ENCODE results near the gene SCAMP1.
A peak's percentile ranks its signal among the peaks of the same experiment; 100 is the strongest.

SCAMP1 gene

DNA sequence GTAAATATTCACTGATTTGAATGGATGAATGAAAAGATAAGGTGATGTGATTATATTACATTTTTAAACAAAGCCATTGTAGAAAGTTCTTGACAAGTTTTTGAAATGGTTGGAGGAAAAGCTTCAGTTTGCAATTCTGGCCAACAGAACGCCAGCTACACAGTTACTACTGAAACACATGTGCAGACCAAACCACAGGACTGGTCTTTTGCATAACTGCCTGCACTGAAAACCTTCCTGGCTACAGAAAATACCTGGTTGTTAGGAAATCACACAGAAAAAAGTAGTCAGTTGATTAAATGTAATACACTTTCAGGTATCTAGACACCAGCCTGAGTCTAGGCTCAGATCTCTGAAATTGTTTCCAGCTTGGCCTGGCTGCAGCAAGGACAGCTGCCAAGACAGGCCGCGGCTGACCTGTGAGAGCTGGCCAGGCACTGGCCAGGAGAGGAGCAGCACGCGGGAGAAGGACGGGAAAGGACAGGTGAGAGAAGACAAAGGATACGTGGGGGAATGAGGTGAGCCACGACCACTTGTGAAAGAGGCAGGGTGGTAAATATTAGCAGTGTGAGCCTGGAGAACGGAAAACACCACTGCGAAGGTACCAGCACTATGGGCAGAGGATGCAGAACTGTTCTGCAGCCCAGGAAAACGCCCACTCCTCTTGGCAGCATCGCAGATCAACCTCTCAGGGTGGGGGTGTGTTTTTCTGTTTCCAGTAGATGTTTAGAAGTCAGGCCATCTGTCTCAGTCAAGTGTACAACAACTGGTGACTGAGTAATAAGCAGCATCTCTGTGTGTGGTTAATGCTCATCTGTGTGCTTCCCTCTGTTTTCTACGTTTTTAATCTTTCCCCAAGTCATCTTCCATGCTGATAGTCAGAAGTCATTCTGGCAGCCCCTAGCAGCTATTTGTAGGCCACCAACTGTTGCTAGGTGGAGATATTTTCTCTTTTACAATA, 137.4 kb downstream of the SCAMP1 start:
- DNase-seq, result no peak

DNA sequence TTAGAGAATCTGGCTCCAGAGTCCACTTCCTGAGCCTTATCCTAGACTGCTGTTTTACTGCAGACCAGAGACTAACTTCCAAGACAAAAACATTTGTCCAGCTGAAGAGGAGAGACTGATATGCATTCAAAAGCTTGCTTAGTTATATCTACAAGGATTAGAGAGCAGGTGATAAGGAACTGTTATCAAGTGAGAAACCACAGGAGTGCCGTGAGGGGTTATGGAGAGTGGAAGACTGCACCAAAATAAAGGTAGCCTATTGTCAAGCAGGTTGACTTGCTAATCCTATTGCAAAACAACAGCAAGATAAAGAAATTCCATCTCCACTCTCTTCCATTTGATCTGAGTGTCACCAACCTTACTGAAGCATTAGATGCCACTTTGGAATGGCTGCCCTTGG, 139.1 kb downstream of the SCAMP1 start:
- no peak for DNase-seq

DNA sequence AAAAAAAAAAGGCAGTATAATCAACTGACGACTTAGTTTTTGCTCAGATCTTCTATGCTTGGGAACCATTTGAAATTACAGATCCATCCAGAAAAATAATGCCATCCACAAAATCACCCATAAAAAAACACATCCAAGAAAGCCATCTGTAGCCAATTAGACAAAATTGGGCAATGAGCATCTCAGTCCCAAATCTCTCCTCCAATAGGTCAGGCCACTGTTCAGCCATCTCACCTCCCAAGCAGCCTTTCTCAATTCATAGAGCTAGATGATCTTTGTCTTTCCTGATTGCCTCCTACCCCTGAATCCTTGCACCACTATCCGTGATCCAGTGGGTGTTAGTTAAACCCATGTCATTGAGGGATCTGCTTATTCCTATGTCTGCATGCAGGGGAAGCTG, 139.6 kb downstream of the SCAMP1 start:
- no peak for DNase-seq

DNA sequence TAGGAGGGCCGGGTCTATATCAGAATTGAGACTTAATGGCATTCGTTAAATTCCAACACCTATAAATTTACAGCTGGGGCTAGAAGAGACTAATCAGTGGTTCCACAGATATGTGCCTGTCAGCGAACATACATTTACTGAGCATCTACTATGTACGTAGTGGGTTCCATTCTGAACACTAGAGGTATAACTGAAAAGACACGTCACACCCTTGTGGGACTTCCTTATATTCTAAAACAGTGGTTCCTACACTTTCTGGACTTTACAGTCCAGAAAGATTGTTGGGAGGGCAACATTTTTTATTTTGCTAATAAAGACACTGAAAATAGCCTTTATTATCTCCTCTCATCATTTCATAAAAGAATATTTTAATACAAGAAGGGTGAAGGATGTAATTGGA, 140.5 kb downstream of the SCAMP1 start:
- DNase-seq, result no peak

DNA sequence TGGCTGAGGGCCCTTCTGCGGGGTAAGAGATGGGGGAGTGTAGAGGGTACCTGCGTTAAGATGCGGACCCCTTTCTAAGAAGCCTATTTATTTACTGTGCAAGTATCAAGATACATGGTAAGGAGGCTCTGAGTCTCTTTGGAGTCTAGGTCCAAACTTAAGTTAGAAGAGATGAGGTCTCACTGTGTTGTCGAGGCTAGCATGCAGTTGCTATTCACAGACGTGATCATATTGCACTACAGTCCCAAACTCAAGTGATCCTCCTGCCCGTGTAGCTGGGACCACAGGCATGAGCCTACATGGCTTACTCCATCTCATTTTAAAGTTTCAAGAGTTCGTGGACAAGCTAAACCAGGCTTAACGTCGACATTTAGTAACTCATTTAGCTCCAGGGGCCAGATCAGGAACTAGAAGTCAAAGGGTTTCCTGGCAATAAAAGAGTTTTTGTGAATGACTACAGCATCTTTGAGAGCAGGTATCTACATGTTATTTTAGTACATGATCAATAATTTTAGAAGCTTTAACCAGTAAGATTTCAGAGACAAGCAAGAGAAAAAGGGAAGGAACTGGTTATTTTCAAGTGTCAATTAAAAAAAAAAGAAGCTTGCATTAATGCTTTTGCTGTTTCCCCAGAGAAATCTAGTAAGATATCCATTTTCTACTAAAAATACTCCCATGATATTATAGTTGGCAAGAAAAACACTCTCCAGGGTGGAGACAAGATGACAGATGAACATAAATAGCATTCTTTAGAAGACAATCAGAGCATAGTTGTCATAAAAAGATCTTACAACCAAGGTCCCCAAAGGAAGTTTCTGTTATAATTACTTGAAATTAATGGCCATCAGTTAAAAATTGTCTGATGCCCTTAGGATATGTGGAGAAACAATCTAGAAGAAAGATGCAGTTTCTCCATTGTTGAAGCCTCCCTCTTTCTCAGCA, 141.3 kb downstream of the SCAMP1 start:
- DNase-seq, result no peak

DNA sequence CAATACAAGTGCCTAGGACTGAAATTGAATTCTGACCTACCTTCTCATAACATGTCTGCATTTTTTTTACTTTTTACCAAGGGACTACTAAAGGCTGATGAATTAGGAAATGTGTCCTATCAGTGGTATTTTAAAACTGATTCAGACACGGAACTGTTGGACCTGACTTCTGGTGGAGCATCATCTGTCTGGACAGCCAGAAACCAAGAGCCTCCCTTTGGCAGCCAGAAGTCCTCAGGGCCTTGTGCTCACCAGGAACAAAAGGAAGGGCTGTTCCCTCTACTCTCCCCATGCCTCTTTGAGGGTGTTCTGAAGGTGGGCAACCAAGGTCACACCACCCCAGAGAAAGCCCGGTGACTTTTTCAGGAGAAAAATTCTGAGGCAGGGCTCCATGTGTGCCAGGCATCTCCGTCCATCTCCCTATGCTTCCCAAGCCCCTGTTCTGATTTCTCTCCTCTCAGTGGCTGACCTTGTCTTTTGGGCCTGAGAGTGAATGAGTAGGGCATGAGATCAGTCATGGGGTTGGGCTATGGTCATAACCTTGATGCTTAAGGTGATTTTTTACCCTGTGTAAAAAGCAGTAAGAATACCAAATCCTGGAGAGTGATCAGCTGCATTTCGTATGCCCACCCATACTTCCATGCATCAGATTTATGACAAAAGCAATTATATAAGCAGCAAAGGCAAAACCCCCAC, 143.7 kb downstream of the SCAMP1 start:
- DNase-seq, result no peak

DNA sequence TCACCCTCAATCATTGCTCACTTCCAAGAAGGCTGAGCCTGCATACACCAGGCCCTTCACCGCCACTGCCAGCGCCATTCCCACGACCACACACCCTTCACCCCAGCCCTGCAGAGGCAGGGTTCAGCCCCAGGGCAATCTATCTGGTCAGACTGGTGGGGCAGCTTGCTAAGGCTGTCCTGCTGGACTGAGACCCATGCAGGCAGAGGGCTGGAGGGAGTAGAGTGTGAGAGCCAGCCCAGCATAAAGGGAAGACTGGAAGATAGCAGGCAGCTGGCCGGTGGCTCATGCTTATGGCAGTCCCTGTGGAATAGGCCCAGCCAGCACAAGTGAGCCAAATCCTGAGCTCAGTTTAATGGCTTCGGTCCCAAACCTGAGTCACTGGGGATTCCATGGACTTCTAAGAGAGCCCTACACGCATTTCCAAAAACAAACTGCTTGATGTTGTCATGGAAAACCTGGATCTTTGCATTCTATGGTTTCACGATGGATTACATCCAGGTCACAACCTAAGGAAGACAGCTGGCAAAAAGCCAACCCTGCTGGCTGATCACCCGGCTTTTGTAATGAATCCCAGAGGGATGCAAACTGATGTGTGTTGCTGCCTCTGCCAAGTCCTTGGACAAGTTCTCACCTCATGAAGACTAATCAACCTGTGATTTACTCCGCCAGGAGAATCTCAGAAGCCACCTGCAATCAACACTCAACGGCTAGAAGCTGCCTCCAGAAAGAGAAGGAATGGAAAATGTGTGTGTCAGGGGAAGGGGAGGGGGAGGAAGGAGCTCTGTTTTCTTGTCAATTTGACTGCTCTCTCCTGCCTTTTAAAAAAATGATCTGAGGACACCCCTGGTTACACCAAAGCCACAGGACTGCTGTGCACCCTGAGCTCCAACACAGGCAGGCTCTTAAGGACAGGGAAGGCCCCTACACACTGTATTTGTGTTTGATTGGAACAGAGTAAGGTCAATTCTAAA, 144.6 kb downstream of the SCAMP1 start:
- DNase-seq, result peak; percentile 89

DNA sequence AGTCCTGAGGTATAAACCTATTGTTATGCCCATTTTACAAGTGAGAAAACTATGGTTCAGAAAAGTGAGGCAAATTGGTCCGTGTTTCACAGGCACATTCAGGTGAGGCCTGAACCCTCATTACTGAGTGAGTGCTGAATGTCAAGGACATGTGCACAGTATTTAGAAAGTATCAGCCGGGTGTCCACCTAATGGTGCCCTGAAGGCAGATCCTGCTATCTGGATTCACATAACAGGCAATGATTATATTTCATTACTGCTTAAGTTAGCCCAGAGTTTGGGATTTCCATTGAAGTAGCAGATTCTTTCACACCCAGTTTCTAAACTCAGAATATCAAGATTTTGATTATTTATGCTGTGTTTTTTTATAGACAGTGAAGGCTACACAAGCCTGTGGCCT, 145.4 kb downstream of the SCAMP1 start:
- DNase-seq, result no peak

DNA sequence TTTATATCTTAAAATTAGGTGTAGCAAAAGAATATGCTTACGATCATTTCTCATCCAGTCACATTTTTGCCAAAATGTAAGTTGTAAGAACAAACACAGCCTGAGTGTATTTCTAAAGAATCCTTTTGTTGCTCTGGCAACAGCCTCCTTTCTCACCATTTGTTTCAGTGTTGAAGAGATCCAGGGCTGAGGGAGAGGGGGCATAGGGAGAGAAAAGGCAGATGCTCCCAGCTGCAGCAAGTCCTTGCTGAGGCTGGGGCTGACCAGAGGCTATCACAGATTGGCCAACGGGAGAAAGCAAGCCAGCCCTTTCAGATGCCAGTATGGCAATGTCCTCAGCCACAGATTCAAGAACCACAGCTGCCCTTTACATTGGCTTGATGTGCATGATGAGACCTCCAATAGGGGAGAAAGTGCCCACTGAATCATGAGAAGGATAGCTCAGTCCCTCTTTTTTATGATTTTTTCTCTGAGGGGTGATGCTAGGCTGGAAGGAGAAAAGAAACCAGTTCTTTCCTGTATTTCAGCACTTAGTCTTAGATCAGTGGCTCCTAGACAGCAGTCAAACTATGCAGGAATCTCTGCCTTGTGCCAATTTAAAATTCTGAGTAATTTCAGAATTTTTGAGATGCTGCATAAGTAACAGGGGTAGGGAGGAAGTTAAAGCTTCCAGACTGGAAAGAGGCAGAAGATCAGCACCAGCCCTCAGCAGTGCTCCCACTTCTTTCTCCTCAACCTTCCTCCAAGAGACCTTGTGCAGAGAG, 146.0 kb downstream of the SCAMP1 start:
- DNase-seq, result peak; percentile 41

DNA sequence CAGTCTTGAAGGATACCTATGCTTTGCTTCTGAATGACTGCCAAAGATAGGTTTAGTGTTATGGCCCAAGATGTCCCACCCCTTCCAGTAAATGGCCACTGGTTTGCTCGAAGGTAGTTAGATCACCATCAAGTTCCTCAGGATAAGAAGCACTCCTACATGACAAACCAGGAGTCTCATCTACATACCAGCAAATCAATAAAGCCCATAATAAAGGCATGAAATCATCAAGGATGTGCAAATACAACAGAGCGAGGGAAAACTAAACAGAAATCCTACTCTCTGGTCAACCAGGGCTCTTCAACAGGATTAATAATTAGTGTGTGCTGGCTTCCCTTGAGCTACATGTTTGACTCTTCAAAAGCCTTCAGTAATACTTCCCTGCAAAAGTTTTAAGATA, 147.1 kb downstream of the SCAMP1 start:
- no peak for DNase-seq

DNA sequence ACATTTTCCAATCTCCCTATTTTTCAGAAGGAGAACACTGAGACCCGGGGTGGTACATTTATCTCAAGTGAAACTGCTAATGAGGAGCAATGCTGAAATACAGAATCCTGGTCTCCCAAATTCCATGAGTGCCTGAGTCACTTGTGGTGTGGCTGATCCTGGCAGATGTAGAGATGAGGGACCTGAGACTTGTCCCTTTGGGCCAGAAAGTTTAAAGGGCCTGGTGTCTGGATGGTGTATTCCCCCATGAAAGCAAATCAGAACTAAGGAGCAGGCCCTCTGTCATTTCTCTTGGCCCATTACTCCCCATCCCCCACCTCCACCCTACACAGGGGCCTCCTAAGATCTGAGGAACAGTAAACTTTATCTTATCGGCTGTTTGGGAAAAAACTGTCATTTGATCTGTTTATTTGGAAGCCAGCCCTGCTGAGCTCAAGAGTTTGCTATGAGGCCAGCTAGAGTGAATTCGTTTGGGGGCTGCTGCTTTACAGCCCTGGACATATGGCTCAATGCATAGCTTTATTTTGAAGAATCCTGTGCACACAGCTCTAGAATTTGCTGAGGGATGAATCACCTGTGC, 147.9 kb downstream of the SCAMP1 start:
- peak; percentile 63 for DNase-seq

DNA sequence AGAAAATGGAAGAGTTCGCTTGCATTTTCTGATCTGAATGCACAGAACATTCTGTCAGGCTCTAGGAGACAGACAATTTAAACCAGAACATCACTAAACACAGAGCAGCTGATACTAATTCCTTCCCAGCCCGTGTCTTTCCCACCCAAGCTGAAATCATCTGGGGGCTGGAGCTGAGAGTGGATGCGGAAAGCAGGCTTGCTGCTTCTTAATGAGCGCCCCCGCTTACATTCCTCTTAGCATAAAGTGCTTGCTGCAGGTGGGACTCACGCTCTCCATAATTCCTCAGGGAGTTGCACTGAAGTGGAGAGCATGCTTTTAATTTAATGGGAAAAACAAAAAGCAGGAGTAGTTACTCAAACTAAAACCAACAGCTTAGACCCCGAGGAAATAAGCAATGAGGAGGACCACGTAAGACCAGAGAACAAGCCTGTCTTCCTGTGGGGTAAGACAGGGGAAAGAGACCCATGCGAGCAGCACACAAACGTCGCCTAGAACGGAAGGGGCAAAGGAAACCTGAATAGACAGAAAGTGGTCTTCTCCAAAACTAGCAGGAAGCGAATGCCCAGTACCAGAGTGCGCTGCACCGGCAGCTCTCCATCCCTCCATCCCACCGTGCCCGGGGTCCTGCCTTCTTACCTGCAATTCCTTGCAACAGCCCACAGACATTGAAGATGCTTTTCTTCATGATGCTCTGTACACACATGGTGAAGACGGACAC, 148.9 kb downstream of the SCAMP1 start:
- peak; percentile 74 for DNase-seq

DNA sequence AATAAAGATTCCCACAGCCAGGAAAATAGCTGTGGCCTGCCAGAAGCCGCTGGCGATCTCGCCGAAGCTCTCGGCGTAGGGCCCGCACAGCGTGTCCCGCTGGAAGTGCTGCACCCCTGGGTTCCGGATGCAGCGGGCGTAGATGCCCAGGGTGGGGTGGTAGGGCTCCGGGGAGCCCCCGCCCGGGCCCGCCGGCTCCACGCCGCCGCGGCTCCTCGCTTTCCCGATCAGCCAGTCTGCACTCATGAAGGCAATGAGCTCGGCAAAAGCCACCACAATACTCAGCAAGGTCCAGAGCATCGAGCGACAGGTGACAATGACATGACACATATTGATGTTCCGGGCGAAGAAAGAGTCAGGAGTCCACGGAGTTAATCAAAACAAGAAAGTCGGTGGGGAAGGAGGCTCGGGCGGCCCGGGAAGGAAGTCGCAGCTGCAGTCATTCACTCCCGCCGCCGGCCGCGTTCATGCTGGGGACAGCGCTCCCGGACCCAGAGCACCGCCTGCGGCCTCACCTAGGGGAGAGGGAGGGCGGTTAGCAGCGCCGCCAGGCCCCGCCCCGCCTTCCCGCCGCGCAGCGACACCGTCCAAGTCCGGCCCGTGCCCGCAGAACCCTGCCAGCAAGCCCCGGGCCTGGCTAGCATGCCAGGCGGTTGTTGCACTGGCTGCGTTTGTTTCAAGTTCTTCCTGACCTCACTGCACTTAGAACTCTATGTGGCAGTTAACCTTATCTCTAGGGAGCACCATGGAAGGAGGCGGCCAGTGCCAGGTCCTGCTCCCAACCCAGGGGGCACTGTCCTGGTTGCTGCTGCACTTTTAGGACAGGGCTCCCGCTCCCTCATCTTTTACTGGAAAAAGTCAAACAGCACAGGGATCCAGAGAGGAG, 149.7 kb downstream of the SCAMP1 start:
- peak; percentile 78 for DNase-seq

DNA sequence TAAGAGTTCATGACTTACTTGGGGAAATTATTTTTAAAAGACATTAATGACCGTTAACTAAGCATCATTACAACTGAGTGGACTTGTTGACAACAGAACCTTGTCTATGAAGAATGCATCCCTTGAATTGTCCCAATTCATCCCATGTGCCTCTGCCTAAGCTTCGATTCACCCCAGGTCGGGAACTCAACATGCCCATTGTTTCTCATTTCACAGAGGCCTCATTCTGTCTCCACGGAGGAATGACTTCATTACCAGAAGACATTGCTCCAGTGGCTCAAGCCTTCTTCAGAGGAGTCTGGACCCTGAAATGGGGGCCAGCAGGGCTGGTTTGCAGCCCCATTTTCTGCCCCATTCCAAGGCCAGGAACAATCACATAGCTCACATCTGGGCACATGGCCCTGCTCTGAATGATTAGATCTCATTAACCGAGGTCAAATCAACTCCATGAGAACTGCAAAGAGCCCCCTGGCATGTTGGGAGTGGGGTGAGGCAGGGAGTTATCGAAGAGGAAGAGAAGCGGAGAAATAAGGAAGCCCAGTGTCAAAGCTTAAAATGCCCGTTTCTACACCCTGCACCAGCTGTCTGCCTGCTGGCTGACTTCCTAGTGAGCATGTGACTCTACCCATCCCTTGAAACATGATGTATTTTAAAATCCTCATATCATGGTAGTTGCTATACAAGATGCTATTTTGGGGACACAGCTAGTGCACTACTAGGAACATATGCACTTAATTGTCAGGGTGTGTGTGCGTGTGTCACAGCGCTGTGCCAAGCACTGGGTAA, 150.9 kb downstream of the SCAMP1 start:
- peak; percentile 71 for DNase-seq

DNA sequence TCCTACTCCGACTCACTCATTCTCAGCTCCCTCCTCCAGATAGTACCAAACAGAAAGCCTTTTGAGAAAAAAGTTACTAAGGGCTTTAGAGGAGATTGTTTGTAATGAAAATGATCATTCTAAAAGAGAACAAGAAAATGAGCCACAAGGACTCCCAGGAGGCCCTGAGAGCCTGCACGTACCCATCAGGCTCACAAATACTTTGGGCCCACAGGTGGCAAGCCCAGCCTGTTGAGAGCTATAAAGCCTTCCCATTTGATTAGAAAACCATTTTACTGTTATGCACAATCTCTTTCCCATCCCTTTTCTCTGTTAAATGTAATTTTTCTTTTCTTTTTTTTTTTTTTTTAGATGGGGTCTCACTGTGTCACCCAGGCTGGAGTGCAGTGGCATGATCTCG, 152.0 kb downstream of the SCAMP1 start:
- no peak for DNase-seq

DNA sequence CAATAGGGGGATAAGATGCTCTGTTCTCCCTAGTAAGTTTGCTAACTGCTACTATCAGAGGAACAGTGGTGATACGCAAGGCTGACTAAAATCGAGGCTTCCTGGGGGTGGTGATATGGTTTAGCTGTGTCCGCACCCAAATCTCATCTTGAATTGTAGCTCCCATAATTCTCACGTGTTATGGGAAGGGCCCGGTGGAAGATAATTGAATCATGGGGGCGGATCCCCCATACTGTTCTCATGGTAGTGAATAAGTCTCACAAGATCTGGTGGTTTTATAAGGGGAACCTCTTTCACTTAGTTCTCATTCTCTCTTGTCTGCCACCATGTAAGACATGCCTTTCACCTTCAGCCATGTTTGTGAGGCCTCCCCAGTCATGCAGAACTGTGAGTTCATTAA, 153.0 kb downstream of the SCAMP1 start:
- no peak for DNase-seq

DNA sequence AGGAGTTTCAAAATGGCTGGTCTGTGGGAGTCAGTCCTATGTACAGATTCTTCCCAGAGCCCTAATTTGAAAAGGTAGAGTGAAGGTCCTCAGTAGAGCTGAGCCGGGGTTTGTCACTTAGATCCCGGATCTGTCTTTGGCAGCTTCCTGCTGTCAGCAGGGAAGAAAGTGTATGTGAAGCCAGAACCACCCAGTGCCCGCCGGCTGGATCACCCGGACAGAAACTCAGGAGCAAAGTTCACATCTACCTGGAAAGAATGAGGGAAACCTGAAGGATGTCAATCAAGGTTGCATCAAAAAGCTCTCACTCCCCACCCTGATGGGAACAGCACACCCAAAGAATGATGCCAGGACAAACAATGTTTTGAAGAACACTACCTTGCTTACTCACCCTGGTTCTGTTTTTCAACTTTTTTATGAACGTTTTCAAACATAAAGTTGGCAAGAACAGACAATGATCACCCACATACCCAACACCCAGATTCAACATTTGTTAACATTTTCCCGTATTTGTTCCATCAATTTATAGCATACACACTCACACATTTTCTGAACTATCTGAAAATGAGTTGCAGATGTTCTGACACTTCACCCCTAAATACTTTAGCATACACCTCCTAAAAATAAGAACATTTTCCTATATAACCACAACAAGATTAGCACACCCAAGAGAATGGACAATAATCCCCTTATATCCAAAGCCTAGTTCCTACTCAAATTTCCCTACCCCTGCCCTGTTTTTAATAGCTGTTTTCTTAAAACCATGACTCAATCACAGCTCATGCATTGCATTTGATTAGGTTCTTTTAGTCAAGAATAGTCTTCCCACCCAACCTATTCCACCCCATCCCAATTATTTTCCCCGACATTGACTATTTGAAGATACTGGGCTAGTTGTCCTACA, 154.3 kb downstream of the SCAMP1 start:
- DNase-seq, result no peak

All from eye (tissue), 1 donor.